Liver (tissue), 9 donors: ENCODE results near the gene NPPA. TPM values are rescaled to one million over a fixed set of nuclear protein-coding genes. Genes with fewer than 3 reads are reported as not detected.

ENCODE experiments used
- DNase-seq: peaks from one replicate; pipeline ENCODE4 v3.0.0-alpha.2; 2017; ENCODE audit warnings: low spot score
- H3K27ac ChIP-seq, 2 donors: one replicate each; pipeline ENCODE4 v1.7.0; 2013; ENCODE audit warnings: inconsistent platforms in 2 of 2, low read length in 2 of 2, control low read depth in 1 of 2, low read depth in 1 of 2, mild to moderate bottlenecking in 1 of 2
- H3K27me3 ChIP-seq, 4 donors: one replicate each; pipeline versions ENCODE4 v1.6.1 to v1.7.0; 2013; ENCODE audit warnings: low read length in 3 of 4, inconsistent platforms in 1 of 4, mild to moderate bottlenecking in 1 of 4, moderate library complexity in 1 of 4; ENCODE audit not compliant: control insufficient read depth in 4 of 4, insufficient read depth in 4 of 4
- H3K36me3 ChIP-seq, 4 donors: one replicate each; pipeline versions ENCODE4 v1.6.1 to v1.7.0; 2013; ENCODE audit warnings: low read length in 3 of 4, mild to moderate bottlenecking in 3 of 4, low read depth in 1 of 4, moderate library complexity in 1 of 4; ENCODE audit not compliant: control insufficient read depth in 4 of 4, insufficient read depth in 3 of 4
- H3K4me1 ChIP-seq, 4 donors: one replicate each; pipeline versions ENCODE4 v1.6.1 to v1.7.0; 2013; ENCODE audit warnings: low read length in 3 of 4, mild to moderate bottlenecking in 3 of 4, moderate library complexity in 1 of 4; ENCODE audit not compliant: control insufficient read depth in 4 of 4, insufficient read depth in 4 of 4
- H3K4me3 ChIP-seq, 3 donors: one replicate each; pipeline versions ENCODE4 v1.6.1 to v1.7.0; 2013; ENCODE audit warnings: low read length in 3 of 3, control low read depth in 1 of 3, low read depth in 1 of 3, mild to moderate bottlenecking in 1 of 3
- H3K9ac ChIP-seq, 2 donors: one replicate each; pipeline ENCODE4 v1.7.0; 2013; ENCODE audit warnings: low read length in 2 of 2, mild to moderate bottlenecking in 2 of 2, moderate library complexity in 2 of 2, control low read depth in 1 of 2, low read depth in 1 of 2
- H3K9me3 ChIP-seq, 4 donors: one replicate each; pipeline versions ENCODE4 v1.6.1 to v1.7.0; 2013; ENCODE audit warnings: low read length in 3 of 4; ENCODE audit not compliant: control insufficient read depth in 4 of 4
- EGR1 ChIP-seq, 2 donors: IDR thresholded peaks; 2 replicates each; pipeline ENCODE4 v1.6.1; 2016 to 2018; ENCODE audit warnings: antibody characterized with exemption in 2 of 2, low read depth in 2 of 2
- GABPA ChIP-seq, 2 donors: IDR thresholded peaks in 1 of 2; conservative IDR thresholded peaks in 1 of 2; 2 replicates each; pipeline ENCODE4 v1.6.1; 2016; ENCODE audit warnings: antibody characterized with exemption in 2 of 2, mild to moderate bottlenecking in 1 of 2, moderate library complexity in 1 of 2
- HNF4A ChIP-seq, 2 donors: conservative IDR thresholded peaks; 2 replicates each; pipeline ENCODE4 v1.6.1; 2016; ENCODE audit warnings: antibody characterized with exemption in 2 of 2, mild to moderate bottlenecking in 2 of 2
- HNF4G ChIP-seq: IDR thresholded peaks from 2 replicates; pipeline ENCODE4 v1.6.1; 2016; ENCODE audit warnings: antibody characterized with exemption
- JUND ChIP-seq, 2 donors: IDR thresholded peaks; 2 replicates each; pipeline ENCODE4 v1.6.1; 2016; ENCODE audit warnings: antibody characterized with exemption in 2 of 2
- NR2F2 ChIP-seq: IDR thresholded peaks from 2 replicates; pipeline ENCODE4 v1.6.1; 2016; ENCODE audit warnings: antibody characterized with exemption
- RAD21 ChIP-seq, 2 donors: IDR thresholded peaks; 2 replicates each; pipeline ENCODE4 v1.6.1; 2016; ENCODE audit warnings: antibody characterized with exemption in 2 of 2, mild to moderate bottlenecking in 2 of 2
- RXRA ChIP-seq, 2 donors: IDR thresholded peaks; 2 replicates each; pipeline ENCODE4 v1.6.1; 2017 to 2018; ENCODE audit warnings: antibody characterized with exemption in 2 of 2, mild to moderate bottlenecking in 1 of 2
- SP1 ChIP-seq: IDR thresholded peaks from 2 replicates; pipeline ENCODE4 v1.6.1; 2018; ENCODE audit warnings: antibody characterized with exemption, mild to moderate bottlenecking
- WGBS: extraction: QIAGEN DNeasy Blood & Tissue Kit; methylation state at CpG from one replicate; pipeline ENCODE4 v1.1.7; 2013; 5-methylcytosine and 5-hydroxymethylcytosine counted together
- polyA plus RNA-seq, 2 donors: library from polyadenylated mRNA; stranded (reverse) in 1 of 2; unstranded in 1 of 2; fragments of 200-250 nt in 1 of 2; fragments of >200 nt in 1 of 2; fragmentation: Nextera tagmentation in 1 of 2; extraction: Ambion mirVana in 1 of 2; gene quantifications; one replicate each; pipeline versions ENCODE4 v1.2.1 to v1.2.3, GENCODE V29; 2013 to 2015
- total RNA-seq, 2 donors: library from RNA; depleted of rRNA; stranded (reverse); fragments of >200 nt; gene quantifications; one replicate each; pipeline ENCODE4 v1.2.3, GENCODE V29; 2014
- TF ChIP-seq, protein P1 (sequence below): IDR thresholded peaks from 2 replicates; pipeline ENCODE4 v1.6.1; 2016; ENCODE audit warnings: antibody characterized with exemption
- TF ChIP-seq, protein P2 (sequence below): IDR thresholded peaks from 2 replicates; pipeline ENCODE4 v1.6.1; 2016; ENCODE audit warnings: antibody characterized with exemption
- TF ChIP-seq, protein P3 (sequence below): IDR thresholded peaks from 2 replicates; pipeline ENCODE4 v1.6.1; 2016; ENCODE audit warnings: antibody characterized with exemption
- TF ChIP-seq, protein P4 (sequence below): IDR thresholded peaks from 2 replicates; pipeline ENCODE4 v1.6.1; 2016; ENCODE audit warnings: antibody characterized with exemption, mild to moderate bottlenecking
- TF ChIP-seq, protein P5 (sequence below): fragments of 150-350 bp; IDR thresholded peaks from 2 replicates; pipeline ENCODE4 v1.5.1; 2017; ENCODE audit warnings: improper control_type of control experiment, low read depth, low read length; ENCODE audit not compliant: missing input control
- donor health status: healthy.
- donor health status: healthy.
- donor health status: healthy.
- donor health status: healthy.
- donor health status: healthy.

NPPA gene
- total and polyA plus RNA-seq, 4 donors, result 0.12 TPM; not detected in 3

DNA sequence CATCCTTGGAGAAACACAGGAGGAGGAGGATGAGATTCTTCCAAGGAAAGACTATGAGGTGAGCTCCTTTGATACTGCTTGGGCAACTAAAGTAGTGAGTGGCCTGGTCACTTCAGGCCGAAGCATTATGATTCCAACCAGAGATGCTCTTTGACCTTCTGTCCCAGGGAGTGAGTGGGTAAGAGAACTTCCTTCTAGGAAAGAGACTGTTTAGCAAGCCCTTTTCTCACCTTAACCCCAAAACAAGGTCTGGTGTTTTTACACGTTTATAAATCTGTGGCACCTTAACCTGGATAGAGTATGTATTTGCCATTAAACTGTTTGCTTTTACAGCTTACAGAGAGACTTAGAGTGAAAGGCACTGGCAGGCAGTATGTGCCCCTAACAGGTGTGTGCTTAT lies 40.5 kb downstream of the NPPA start:
- Histone ChIP-seq H3K9ac (peak overlapping the region; percentile 41 to 50), H3K4me3 (peak overlapping the region; percentile 72 to 86 (median 83)), H3K9me3 (no peaks in the 10 kb centered on the region), H3K36me3 (peaks cover 3 to 10% (median 6%) of the 10 kb centered on the region in 4 donors), H3K4me1 (peaks cover 7 to 43% (median 36%) of the 10 kb centered on the region in 4 donors), H3K27me3 (no peaks in the 10 kb centered on the region), H3K27ac (peak overlapping the region; percentile 97 to 98)
- DNase-seq, result no peak
- TF ChIP-seq, protein P1, sequence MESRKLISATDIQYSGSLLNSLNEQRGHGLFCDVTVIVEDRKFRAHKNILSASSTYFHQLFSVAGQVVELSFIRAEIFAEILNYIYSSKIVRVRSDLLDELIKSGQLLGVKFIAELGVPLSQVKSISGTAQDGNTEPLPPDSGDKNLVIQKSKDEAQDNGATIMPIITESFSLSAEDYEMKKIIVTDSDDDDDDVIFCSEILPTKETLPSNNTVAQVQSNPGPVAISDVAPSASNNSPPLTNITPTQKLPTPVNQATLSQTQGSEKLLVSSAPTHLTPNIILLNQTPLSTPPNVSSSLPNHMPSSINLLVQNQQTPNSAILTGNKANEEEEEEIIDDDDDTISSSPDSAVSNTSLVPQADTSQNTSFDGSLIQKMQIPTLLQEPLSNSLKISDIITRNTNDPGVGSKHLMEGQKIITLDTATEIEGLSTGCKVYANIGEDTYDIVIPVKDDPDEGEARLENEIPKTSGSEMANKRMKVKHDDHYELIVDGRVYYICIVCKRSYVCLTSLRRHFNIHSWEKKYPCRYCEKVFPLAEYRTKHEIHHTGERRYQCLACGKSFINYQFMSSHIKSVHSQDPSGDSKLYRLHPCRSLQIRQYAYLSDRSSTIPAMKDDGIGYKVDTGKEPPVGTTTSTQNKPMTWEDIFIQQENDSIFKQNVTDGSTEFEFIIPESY, result no peak
- TF ChIP-seq RXRA (IDR thresholded peaks at IDR 0.05) (peak in 1 of 2 donors; percentile 12), HNF4A (conservative IDR thresholded peaks at IDR 0.05) (peak; percentile 51 to 56), NR2F2 (peak; percentile 32), GABPA (IDR thresholded peaks at IDR 0.05 in 1 of 2, conservative IDR thresholded peaks at IDR 0.05 in 1 of 2) (no peak)
- 10% methylated on average over 2 of the region's 2 CpGs for WGBS

DNA sequence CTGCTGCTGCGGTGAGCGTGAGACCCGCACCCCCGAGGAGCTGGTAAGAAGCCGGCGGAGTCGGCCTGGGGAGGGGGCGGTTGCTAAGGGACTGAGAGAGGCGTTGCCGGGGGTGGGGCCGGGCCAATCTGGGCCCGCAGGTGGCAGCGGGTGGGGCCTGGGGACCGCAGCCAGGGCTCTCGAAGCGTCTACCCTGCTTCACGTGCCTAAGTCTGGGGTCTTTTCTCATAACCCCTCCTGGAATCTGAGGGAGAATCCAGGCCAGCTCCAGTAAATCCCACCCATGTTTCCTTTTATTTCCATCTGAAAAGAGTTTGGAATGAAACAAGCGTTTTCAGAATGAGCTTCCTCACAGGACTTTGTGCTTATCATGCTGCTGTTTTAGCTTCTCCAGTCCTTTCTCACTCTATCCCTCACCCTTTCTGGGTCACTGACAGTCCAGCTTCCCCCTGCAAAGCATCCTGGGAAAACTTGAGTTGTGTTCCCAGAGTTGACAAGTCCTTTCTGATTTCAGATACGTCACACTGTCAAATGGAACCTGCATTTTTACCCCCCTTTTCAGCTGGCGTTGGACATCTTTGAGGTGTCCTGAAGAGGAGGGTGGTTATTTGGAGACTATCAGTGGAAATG lies 41.2 kb downstream of the NPPA start:
- Histone ChIP-seq H3K36me3 (peaks cover 0 to 6% (median 3%) of the 10 kb centered on the region in 4 donors), H3K27me3 (no peaks in the 10 kb centered on the region), H3K4me3 (peak overlapping the region; percentile 72 to 86 (median 83)), H3K9ac (peak overlapping the region; percentile 41 to 50), H3K4me1 (peaks cover 7 to 43% (median 37%) of the 10 kb centered on the region in 4 donors), H3K9me3 (no peaks in the 10 kb centered on the region), H3K27ac (peak overlapping the region; percentile 97 to 98)
- WGBS, result under 1% methylated on average over 20 of the region's 20 CpGs
- DNase-seq, result no peak
- TF ChIP-seq JUND (IDR thresholded peaks at IDR 0.05), result no peak
- TF ChIP-seq HNF4G, result peak; percentile 21
- peak in 1 of 2 donors; percentile 6 for TF ChIP-seq HNF4A (conservative IDR thresholded peaks at IDR 0.05)
- peak in 1 of 2 donors; percentile 12 for TF ChIP-seq RXRA (IDR thresholded peaks at IDR 0.05)

DNA sequence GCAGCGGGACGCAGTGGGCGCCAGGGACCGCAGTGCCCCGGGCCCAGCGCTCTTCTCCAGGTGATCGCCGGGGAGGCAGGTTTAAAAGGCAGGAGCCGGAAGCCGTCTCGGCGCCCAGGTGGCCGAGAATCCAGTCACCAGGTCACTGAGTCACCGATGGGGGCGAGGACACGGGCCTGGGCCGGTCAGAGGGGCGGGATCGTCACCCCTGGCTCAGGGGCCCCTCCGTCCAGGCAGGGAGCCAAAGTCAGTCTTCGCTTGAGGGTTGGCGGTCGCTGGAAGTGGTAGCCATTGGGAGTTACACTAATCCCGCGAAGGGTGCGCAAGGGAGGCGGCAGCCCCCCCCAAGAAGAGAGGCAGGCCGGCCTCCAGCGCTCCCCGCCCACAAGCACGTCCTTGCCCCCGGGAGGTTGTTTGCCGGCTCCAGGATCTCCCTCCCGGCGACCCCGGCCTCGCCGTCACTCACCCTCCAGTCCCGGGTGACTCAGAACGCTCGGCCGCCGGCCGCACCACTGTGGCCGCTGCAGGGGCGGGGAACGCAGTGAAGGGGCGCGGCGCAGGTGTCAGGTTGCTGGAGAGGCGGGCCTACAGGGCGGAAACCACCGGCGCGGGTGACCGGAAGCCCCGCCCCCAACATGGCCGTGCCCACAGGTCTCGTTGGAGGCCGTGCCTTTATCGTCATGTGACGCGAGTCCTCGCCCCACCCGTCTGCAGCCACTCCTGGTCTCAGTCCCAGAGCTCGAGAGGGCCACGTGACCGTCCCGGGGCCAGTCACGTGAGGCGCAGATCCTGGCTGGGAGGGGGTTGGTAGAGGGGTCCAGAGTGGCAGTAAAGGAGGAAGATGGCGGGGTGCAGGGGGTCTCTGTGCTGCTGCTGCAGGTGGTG lies 41.9 kb downstream of the NPPA start, which contains the start of the genes CLCN6 and MTHFR:
CLCN6 (plus strand) TSS at position 770 of the 885 bp plus-strand sequence; CDS start at position 842, 72 bp downstream.
MTHFR (minus strand) TSS at position 543 of the 885 bp plus-strand sequence. CDS start 2,848 bp downstream, outside the sequence.
- no peaks in the 10 kb centered on the region for H3K9me3 ChIP-seq
- H3K4me1 ChIP-seq, result peaks cover 7 to 47% (median 40%) of the 10 kb centered on the region in 4 donors
- peaks cover 3 to 10% (median 4%) of the 10 kb centered on the region in 4 donors for H3K36me3 ChIP-seq
- peak within 1 kb of the TSS; percentile 97 to 98 for H3K27ac ChIP-seq
- H3K9ac ChIP-seq, result peak within 1 kb of the TSS; percentile 87 to 96
- H3K27me3 ChIP-seq, result no peaks in the 10 kb centered on the region
- WGBS, result under 1% methylated on average over 72 of the region's 72 CpGs
- peak within 1 kb of the TSS; percentile 72 to 86 (median 83) for H3K4me3 ChIP-seq
- DNase-seq, result peak; percentile 98
- TF ChIP-seq, protein P2, sequence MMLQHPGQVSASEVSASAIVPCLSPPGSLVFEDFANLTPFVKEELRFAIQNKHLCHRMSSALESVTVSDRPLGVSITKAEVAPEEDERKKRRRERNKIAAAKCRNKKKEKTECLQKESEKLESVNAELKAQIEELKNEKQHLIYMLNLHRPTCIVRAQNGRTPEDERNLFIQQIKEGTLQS, result no peak
- TF ChIP-seq, protein P3, sequence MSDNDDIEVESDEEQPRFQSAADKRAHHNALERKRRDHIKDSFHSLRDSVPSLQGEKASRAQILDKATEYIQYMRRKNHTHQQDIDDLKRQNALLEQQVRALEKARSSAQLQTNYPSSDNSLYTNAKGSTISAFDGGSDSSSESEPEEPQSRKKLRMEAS, result no peak
- TF ChIP-seq RXRA (IDR thresholded peaks at IDR 0.05) (peak; percentile 30 to 34), RAD21 (IDR thresholded peaks at IDR 0.05) (peak in 1 of 2 donors; percentile 29), EGR1 (IDR thresholded peaks at IDR 0.05; ENCODE audit: low read depth in 2 of 2) (no peak), SP1 (peak; percentile 87)
- TF ChIP-seq, protein P1, result peak; percentile 37
- TF ChIP-seq, protein P4, sequence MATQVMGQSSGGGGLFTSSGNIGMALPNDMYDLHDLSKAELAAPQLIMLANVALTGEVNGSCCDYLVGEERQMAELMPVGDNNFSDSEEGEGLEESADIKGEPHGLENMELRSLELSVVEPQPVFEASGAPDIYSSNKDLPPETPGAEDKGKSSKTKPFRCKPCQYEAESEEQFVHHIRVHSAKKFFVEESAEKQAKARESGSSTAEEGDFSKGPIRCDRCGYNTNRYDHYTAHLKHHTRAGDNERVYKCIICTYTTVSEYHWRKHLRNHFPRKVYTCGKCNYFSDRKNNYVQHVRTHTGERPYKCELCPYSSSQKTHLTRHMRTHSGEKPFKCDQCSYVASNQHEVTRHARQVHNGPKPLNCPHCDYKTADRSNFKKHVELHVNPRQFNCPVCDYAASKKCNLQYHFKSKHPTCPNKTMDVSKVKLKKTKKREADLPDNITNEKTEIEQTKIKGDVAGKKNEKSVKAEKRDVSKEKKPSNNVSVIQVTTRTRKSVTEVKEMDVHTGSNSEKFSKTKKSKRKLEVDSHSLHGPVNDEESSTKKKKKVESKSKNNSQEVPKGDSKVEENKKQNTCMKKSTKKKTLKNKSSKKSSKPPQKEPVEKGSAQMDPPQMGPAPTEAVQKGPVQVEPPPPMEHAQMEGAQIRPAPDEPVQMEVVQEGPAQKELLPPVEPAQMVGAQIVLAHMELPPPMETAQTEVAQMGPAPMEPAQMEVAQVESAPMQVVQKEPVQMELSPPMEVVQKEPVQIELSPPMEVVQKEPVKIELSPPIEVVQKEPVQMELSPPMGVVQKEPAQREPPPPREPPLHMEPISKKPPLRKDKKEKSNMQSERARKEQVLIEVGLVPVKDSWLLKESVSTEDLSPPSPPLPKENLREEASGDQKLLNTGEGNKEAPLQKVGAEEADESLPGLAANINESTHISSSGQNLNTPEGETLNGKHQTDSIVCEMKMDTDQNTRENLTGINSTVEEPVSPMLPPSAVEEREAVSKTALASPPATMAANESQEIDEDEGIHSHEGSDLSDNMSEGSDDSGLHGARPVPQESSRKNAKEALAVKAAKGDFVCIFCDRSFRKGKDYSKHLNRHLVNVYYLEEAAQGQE, result peak; percentile 95
- TF ChIP-seq, protein P5, sequence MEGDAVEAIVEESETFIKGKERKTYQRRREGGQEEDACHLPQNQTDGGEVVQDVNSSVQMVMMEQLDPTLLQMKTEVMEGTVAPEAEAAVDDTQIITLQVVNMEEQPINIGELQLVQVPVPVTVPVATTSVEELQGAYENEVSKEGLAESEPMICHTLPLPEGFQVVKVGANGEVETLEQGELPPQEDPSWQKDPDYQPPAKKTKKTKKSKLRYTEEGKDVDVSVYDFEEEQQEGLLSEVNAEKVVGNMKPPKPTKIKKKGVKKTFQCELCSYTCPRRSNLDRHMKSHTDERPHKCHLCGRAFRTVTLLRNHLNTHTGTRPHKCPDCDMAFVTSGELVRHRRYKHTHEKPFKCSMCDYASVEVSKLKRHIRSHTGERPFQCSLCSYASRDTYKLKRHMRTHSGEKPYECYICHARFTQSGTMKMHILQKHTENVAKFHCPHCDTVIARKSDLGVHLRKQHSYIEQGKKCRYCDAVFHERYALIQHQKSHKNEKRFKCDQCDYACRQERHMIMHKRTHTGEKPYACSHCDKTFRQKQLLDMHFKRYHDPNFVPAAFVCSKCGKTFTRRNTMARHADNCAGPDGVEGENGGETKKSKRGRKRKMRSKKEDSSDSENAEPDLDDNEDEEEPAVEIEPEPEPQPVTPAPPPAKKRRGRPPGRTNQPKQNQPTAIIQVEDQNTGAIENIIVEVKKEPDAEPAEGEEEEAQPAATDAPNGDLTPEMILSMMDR, result no peak
